ENCODE results near the gene UBE2I.

Gene UBE2I

DNA sequence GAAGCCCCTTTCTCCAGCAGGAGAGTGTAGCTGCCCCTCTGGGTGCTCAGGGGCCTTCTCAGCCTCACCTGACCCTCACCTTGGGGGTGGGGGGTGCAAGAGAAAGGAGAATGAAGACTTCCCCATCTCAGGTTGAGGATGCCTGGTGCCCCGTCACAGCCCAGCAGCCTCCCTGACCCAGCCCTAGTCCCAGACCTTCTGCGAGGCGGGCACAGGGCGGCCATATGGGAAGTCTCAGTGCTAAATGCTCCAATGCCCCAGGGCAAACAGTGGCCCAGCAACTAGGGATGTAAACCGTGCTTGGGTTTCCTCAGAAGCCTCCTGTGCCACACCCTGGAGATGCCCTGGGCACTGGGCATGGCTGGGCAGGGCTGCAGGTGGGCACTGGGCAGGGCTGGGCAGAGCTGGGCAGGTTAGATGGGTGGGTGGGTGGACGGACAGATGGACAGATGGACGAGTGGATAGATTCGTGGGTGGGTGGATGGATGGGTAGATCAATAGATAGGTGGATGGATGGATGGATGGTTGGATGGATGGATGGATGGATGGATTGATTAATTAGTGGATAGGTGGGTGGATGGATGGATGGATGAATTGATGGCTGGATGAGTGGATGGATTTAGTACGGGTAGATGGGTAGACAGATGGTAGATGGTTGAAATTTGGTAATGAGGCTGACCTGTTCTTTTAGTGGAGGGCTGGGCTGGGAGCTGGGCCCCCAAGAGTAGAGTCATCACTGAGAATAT is 36.8 kb upstream of the UBE2I start:
- no peak overlapping the region for H3K4me3 ChIP-seq (ENCODE audit: low read depth, low read length)
- no peak for DNase-seq (ENCODE audit: low read depth)

DNA sequence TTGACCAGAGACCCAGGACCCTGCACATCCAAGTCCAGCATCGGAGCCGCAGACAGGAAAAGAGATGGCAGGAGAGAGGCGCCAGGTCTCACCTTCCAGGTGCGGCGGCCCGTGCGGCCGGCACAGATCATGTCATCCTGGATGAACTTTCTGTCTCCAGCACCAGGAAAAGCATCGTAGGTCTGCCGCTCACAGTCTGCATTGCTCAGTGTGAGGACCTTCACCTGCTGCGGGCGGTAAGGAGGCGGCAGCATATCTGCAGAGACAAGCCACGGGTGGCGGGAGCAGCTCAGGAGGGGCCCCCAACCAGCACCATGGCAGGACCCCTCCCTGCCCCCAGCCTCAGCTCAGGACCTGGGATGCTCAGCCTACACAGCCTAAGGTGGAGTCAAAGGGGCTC is 35.6 kb upstream of the UBE2I start:
- TF ChIP-seq, protein P1, sequence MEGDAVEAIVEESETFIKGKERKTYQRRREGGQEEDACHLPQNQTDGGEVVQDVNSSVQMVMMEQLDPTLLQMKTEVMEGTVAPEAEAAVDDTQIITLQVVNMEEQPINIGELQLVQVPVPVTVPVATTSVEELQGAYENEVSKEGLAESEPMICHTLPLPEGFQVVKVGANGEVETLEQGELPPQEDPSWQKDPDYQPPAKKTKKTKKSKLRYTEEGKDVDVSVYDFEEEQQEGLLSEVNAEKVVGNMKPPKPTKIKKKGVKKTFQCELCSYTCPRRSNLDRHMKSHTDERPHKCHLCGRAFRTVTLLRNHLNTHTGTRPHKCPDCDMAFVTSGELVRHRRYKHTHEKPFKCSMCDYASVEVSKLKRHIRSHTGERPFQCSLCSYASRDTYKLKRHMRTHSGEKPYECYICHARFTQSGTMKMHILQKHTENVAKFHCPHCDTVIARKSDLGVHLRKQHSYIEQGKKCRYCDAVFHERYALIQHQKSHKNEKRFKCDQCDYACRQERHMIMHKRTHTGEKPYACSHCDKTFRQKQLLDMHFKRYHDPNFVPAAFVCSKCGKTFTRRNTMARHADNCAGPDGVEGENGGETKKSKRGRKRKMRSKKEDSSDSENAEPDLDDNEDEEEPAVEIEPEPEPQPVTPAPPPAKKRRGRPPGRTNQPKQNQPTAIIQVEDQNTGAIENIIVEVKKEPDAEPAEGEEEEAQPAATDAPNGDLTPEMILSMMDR (IDR thresholded peaks at IDR 0.05; ENCODE audit: insufficient read depth, low read depth, low read length, missing control alignments), result no peak
- no peak overlapping the region for H3K4me3 ChIP-seq (ENCODE audit: low read depth, low read length)
- no peak for DNase-seq (ENCODE audit: low read depth)

More for the DNA sequence above, 36.8 kb upstream of the UBE2I start:
- TF ChIP-seq, protein P1 (IDR thresholded peaks at IDR 0.05; ENCODE audit: insufficient read depth, low read depth, low read length, missing control alignments), result no peak

- no peak for DNase-seq (ENCODE audit: low read depth)
- TF ChIP-seq, protein P1 (IDR thresholded peaks at IDR 0.05; ENCODE audit: insufficient read depth, low read depth, low read length, missing control alignments), result no peak
- no peak overlapping the region for H3K4me3 ChIP-seq (ENCODE audit: low read depth, low read length)
Measured at GRCh38 chr16:1274767-1275166, 34.7 kb upstream of the UBE2I start.

DNA sequence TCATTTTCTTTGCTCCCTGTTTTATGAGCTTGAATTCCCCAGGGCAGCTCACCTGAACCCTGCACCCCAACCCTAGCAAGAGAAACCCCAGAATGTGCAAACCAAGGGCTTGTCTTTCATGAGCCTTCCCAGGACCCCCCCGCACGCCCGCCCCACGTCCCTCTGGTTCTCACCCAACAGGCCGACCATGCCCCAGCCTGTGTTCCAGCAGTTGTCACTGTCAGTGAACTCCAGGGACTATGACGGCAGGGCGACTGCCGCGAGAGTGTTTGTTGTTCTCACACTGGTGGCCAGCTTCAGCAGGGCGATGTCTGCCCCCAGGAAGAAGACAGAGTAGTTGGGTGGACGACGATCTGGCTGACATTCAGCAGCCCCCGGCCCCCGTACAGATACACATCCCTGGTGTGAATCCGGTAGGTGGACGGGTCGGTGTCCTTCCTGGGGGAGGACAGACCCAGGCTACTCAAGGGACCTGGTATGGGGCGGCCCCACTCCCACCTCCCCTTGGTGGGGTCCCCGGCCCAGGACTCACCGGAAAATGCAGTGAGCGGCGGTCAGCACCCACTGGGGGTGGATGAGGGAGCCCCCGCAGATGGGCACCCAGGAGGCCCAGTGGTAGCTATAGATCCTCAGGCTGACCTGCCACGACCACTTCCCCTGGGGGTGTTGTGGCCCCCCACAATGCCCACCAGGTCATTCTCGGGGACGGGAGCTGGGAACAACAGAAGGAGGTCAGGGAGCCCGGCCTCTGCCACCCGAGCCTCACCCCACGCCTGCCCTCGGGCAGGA is 33.5 kb upstream of the UBE2I start:
- DNase-seq (ENCODE audit: low read depth), result no peak
- no peak overlapping the region for H3K4me3 ChIP-seq (ENCODE audit: low read depth, low read length)
- TF ChIP-seq, protein P1 (IDR thresholded peaks at IDR 0.05; ENCODE audit: insufficient read depth, low read depth, low read length, missing control alignments), result no peak

- TF ChIP-seq, protein P1 (IDR thresholded peaks at IDR 0.05; ENCODE audit: insufficient read depth, low read depth, low read length, missing control alignments), result no peak
- no peak for DNase-seq (ENCODE audit: low read depth)
- no peak overlapping the region for H3K4me3 ChIP-seq (ENCODE audit: low read depth, low read length)
Measured at GRCh38 chr16:1276580-1276878, 32.9 kb upstream of the UBE2I start.

GRCh38 chr16:1277151-1277598 is 32.3 kb upstream of the UBE2I start:
- H3K4me3 ChIP-seq (ENCODE audit: low read depth, low read length), result no peak overlapping the region
- TF ChIP-seq, protein P1 (IDR thresholded peaks at IDR 0.05; ENCODE audit: insufficient read depth, low read depth, low read length, missing control alignments), result no peak
- no peak for DNase-seq (ENCODE audit: low read depth)

Measured in GM12865 (cell line).